Kidney (tissue), 14 donors: ENCODE results near the gene VEZF1. TPM values are rescaled to one million over a fixed set of nuclear protein-coding genes. Genes with fewer than 3 reads are reported as not detected.
A peak's percentile ranks its signal among the peaks of the same experiment; 100 is the strongest.
"Not testable (repeated sequence)": the region's sequence is repeated elsewhere in the genome, so short reads cannot be mapped to it uniquely, and the experiment has no call there.

Source experiments
- DNase-seq, 5 donors: peaks; one replicate each; pipeline ENCODE4 v3.0.0-alpha.2; 2013 to 2020
- FAIRE-seq: peaks from 2 replicates; lab custom pipeline; 2012; peaks lifted over from hg19 to GRCh38; lab: Jason Lieb, UNC
- H3K27ac ChIP-seq, 2 donors: one replicate each; pipeline ENCODE4 v1.7.0; 2013; ENCODE audit warnings: low read depth in 2 of 2, low read length in 2 of 2, inconsistent platforms in 1 of 2
- H3K27me3 ChIP-seq: one replicate; pipeline ENCODE4 v1.7.1; 2013; ENCODE audit warnings: low read length, inconsistent platforms; ENCODE audit not compliant: control insufficient read depth, insufficient read depth
- H3K36me3 ChIP-seq, 3 donors: one replicate each; pipeline versions ENCODE4 v1.7.0 to v1.7.1; 2013; ENCODE audit warnings: low read length in 3 of 3, control low read depth in 1 of 3, inconsistent platforms in 1 of 3; ENCODE audit not compliant: insufficient read depth in 3 of 3, control insufficient read depth in 2 of 3
- H3K4me1 ChIP-seq, 3 donors: one replicate each; pipeline versions ENCODE4 v1.7.0 to v1.7.1; 2013; ENCODE audit warnings: low read length in 3 of 3, inconsistent platforms in 1 of 3, low read depth in 1 of 3; ENCODE audit not compliant: control insufficient read depth in 2 of 3, insufficient read depth in 2 of 3
- H3K4me3 ChIP-seq, 3 donors: one replicate each; pipeline versions ENCODE4 v1.7.0 to v1.8.1; 2013; ENCODE audit warnings: low read length in 3 of 3, control low read depth in 1 of 3, inconsistent platforms in 1 of 3
- H3K9ac ChIP-seq, 3 donors: one replicate each; pipeline versions ENCODE4 v1.7.0 to v1.7.1; 2013; ENCODE audit warnings: low read length in 3 of 3, control low read depth in 1 of 3, inconsistent platforms in 1 of 3
- H3K9me3 ChIP-seq, 3 donors: one replicate each; pipeline versions ENCODE4 v1.7.0 to v1.7.1; 2013; ENCODE audit warnings: low read length in 3 of 3, control low read depth in 1 of 3, inconsistent platforms in 1 of 3; ENCODE audit not compliant: control insufficient read depth in 2 of 3, insufficient read depth in 1 of 3
- intact Hi-C: fragments of 100-400 bp; cut with DNase I; formaldehyde crosslinking; loops from one replicate; pipeline ENCODE4 v1.11.1; 2022
- polyA plus RNA-seq: library from polyadenylated mRNA; stranded (reverse); fragments of 350-450 nt; fragmentation: Illumina TruSeq; extraction: RNeasy Lipid Tissue Mini Kit (QIAGEN cat#74804); gene quantifications from one replicate; pipeline ENCODE4 v1.2.3, GENCODE V29; 2014; ENCODE audit warnings: low read depth, low replicate concordance; ENCODE audit not compliant: insufficient read depth
- total RNA-seq: library from RNA; stranded (reverse); fragmentation: NEBNext Ultra II Directional; extraction: Animal tissue kit (Norgen Biotek cat#: 25700); gene quantifications from one replicate; pipeline ENCODE4 v1.2.1, GENCODE V29; 2021
- TF ChIP-seq, protein P1 (sequence below): IDR thresholded peaks from 3 replicates; pipeline ENCODE4 v1.5.1; 2012; ENCODE audit warnings: mild to moderate bottlenecking, moderate library complexity, borderline replicate concordance; ENCODE audit not compliant: insufficient read depth; ENCODE audit errors: extremely low read depth
- donor health status: control.
- donor health status: control.
- donor health status: control.
- donor health status: control.
- donor health status: control.
- donor health status: DM: yes; HTN: yes; CAD: no.
- donor health status: Normal renal cell carcinoma (clear cell type).

The VEZF1 gene
- total and polyA plus RNA-seq, 2 donors from 2014 or later, result 26.0 to 92.5 TPM

- no peak overlapping the region for H3K9ac ChIP-seq
- H3K4me3 ChIP-seq, result no peak overlapping the region
- H3K4me1 ChIP-seq, result peaks cover 0 to 10% (median 6%) of the 10 kb centered on the region in 3 donors
- peaks cover 5 to 59% (median 15%) of the 10 kb centered on the region in 3 donors for H3K36me3 ChIP-seq
- no peaks in the 10 kb centered on the region for H3K27me3 ChIP-seq
- H3K9me3 ChIP-seq, result no peaks in the 10 kb centered on the region
- DNase-seq, result no peak
- FAIRE-seq, result no peak
- TF ChIP-seq, protein P1, sequence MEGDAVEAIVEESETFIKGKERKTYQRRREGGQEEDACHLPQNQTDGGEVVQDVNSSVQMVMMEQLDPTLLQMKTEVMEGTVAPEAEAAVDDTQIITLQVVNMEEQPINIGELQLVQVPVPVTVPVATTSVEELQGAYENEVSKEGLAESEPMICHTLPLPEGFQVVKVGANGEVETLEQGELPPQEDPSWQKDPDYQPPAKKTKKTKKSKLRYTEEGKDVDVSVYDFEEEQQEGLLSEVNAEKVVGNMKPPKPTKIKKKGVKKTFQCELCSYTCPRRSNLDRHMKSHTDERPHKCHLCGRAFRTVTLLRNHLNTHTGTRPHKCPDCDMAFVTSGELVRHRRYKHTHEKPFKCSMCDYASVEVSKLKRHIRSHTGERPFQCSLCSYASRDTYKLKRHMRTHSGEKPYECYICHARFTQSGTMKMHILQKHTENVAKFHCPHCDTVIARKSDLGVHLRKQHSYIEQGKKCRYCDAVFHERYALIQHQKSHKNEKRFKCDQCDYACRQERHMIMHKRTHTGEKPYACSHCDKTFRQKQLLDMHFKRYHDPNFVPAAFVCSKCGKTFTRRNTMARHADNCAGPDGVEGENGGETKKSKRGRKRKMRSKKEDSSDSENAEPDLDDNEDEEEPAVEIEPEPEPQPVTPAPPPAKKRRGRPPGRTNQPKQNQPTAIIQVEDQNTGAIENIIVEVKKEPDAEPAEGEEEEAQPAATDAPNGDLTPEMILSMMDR, result no peak
- H3K27ac ChIP-seq, result no peak overlapping the region
- intact Hi-C loops, result no loop called here
These were observed 9.0 kb downstream of the VEZF1 start for GRCh38 chr17:57979076-57979475.

DNA sequence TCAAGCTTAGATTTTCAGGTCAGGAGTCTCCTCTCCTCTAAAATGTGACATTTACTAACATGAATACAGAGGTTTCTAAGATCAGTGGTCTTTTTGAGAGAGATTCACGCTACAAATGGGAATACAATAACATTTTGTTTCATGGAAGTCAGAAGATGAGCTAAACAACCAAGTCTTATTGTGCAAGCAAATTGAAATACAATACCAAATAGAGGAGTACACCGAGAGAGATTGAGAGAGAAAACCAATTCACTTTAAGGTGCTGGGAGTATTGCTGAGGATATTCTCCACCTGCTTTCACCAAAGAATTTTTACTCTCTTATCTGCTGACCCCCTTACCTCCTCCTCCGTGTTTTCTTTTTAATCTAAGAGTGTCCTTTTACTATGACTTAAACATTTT, 11.5 kb downstream of the VEZF1 start:
- FAIRE-seq, result no peak
- no peak overlapping the region for H3K27ac ChIP-seq
- intact Hi-C loops, result no loop called here
- peaks cover 6 to 57% (median 16%) of the 10 kb centered on the region in 3 donors for H3K36me3 ChIP-seq
- H3K9me3 ChIP-seq, result no peaks in the 10 kb centered on the region
- no peak overlapping the region for H3K4me3 ChIP-seq
- H3K4me1 ChIP-seq, result peaks cover 0 to 7% (median 0%) of the 10 kb centered on the region in 3 donors
- DNase-seq, result no peak
- TF ChIP-seq, protein P1, result no peak
- no peaks in the 10 kb centered on the region for H3K27me3 ChIP-seq
- no peak overlapping the region for H3K9ac ChIP-seq

DNA sequence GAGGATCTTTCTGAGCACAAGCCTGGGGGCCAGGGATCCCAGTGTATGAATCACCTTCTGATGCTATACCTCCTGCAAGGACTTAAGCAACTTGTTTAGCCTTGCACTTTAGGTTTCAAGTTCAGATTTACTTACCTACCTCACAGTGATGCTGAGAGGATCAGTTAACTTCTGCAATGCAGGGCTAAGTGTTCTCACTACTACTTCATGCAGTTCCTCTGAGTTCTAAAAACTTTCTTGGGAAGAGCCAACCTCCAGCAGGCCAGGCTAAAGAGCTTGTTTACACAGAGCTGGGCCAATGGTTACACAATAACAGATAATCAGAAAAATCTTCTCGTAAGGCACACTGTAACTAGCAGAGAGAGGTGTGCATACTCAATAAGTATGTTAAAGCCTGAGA, 13.0 kb downstream of the VEZF1 start:
- no peak for FAIRE-seq
- H3K9ac ChIP-seq, result peak overlapping the region in 1 of 3 donors; percentile 41
- H3K4me1 ChIP-seq, result peaks cover 0 to 4% (median 3%) of the 10 kb centered on the region in 3 donors
- TF ChIP-seq, protein P1, result no peak
- H3K4me3 ChIP-seq, result no peak overlapping the region
- H3K27ac ChIP-seq, result no peak overlapping the region
- H3K27me3 ChIP-seq, result no peaks in the 10 kb centered on the region
- no peak for DNase-seq
- intact Hi-C loops, result no loop called here
- H3K36me3 ChIP-seq, result peaks cover 6 to 52% (median 18%) of the 10 kb centered on the region in 3 donors
- no peaks in the 10 kb centered on the region for H3K9me3 ChIP-seq

GRCh38 chr17:57974053-57974824, 13.8 kb downstream of the VEZF1 start:
- intact Hi-C loops, H3K4me3 ChIP-seq, H3K9ac ChIP-seq, DNase-seq, H3K27ac ChIP-seq, H3K4me1 ChIP-seq, H3K9me3 ChIP-seq, H3K27me3 ChIP-seq, FAIRE-seq: not testable (repeated sequence)
- peaks cover 6 to 45% (median 18%) of the 10 kb centered on the region in 3 donors for H3K36me3 ChIP-seq
